H1 (cell line): ENCODE data around the gene PIAS1. TPM values are rescaled to one million over a fixed set of nuclear protein-coding genes. Genes with fewer than 3 reads are reported as not detected.

Experiments used
- BRCA1 ChIP-seq: IDR thresholded peaks from 2 replicates; pipeline ENCODE4 v1.6.1; 2012; ENCODE audit warnings: low read depth, low read length, improper control_type of control experiment
- FOSL1 ChIP-seq: IDR thresholded peaks from 2 replicates; pipeline ENCODE4 v1.6.1; 2011; ENCODE audit warnings: mild to moderate bottlenecking, low read depth, low read length, moderate library complexity; ENCODE audit not compliant: insufficient read depth
- JUN ChIP-seq: IDR thresholded peaks from 2 replicates; pipeline ENCODE4 v1.6.1; 2011; ENCODE audit warnings: low read depth, mild to moderate bottlenecking, improper control_type of control experiment, low read length
- MAFK ChIP-seq: IDR thresholded peaks from 2 replicates; pipeline ENCODE4 v1.6.1; 2012; ENCODE audit warnings: low read depth, mild to moderate bottlenecking, improper control_type of control experiment, low read length
- POU5F1 ChIP-seq: IDR thresholded peaks from 2 replicates; pipeline ENCODE4 v1.6.1; 2011; ENCODE audit warnings: low read depth, mild to moderate bottlenecking, low read length, moderate library complexity
- RNF2 ChIP-seq: fragments of 200-900, 300-1000 bp; sonication (generic); IDR thresholded peaks from 2 replicates; pipeline ENCODE4 v1.7.1; 2016; ENCODE audit warnings: borderline replicate concordance, low read depth, mild to moderate bottlenecking, antibody characterized with exemption, low read length; ENCODE audit not compliant: poor library complexity, severe bottlenecking; ENCODE audit errors: missing control alignments
- SUZ12 ChIP-seq: fragments of 200-600 bp; sonication (generic); IDR thresholded peaks from 2 replicates; pipeline ENCODE4 v1.6.1; 2012; ENCODE audit warnings: mild to moderate bottlenecking, inconsistent platforms, low read length, moderate library complexity, mixed read lengths
- polyA plus RNA-seq, 7 experiments: library from polyadenylated mRNA; depleted of rRNA in 3 of 7; stranded (reverse) in 5 of 7; unstranded in 2 of 7; fragments of >200 nt in 5 of 7; fragments of 200-250 nt in 2 of 7; gene quantifications; 1 replicate in 5 of 7; 2 replicates in 1 of 7; 4 replicates in 1 of 7; pipeline versions ENCODE4 v1.2.1 to v1.2.3, GENCODE V29; 2011 to 2013; ENCODE audit warnings: missing spikeins in 2 of 7, mixed read lengths in 2 of 7
- total RNA-seq: library from RNA; stranded (reverse); fragmentation: NEBNext Ultra II Directional; extraction: Animal tissue kit (Norgen Biotek cat#: 25700); gene quantifications from 2 replicates; pipeline ENCODE4 v1.2.1, GENCODE V29; 2021

PIAS1 gene
- total and polyA plus RNA-seq, 2 of the 8 experiments (the other 6 are each of a cell fraction or from before 2014, with no cell fraction given): 30.8 to 34.5 TPM

DNA sequence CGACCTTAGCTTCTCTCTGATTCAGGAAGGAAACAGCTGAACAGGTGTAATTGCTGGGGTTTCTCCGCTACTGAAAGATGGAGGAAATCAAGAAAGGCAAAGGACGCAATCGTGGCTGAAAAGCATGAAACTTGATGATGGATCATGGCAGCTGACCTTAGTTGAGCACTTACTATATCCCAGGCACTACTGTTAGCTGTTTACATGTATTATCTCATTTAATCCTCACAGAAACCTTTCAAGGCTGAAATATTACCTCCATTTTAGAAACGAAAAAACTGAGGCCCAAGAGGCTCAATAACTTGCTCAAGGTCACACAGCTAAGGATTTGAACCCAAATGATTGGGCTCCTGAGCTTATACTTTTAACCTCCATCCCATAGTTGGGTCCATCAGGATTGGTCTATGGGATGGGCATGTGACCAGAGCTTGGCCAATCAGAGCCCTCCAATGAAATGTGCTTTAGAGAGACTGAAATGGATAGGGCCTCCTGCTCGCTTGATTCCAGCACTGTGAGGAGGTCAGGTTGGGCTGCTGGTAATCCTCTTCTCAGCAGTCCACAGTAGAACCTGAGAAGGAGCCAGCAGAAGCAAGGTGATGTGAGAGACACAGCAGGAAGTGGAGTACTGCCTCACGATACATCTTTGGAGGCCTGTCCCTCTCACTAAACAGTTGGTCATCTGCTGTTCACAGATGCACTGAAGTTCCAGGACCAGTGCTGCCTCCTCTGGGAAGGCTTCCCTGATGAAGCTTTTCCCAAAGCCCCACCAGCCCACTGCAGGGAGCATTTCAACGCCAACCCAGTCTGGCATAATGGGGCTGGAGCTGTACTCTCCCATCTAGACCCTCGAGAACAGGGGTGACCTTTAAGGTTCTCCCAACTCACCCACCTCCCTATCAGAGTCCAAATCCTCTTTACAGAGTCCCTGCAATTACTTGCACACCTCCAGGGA, 165.0 kb downstream of the PIAS1 start (continued):
- TF ChIP-seq JUN: no peak
- TF ChIP-seq SUZ12: no peak
- TF ChIP-seq FOSL1: no peak
- no peak for TF ChIP-seq BRCA1
- no peak for TF ChIP-seq POU5F1
- TF ChIP-seq RNF2: no peak
- no peak for TF ChIP-seq MAFK
